AG09309 (cell line): ENCODE data around the gene DNAJC13.

Experiments
- DNase-seq: peaks from one replicate; pipeline ENCODE4 v3.0.0-alpha.2; 2010; ENCODE audit warnings: low read depth
- H3K4me3 ChIP-seq: 2 replicates; pipeline ENCODE4 v1.5.1; 2011; ENCODE audit warnings: mild to moderate bottlenecking, low read depth, low read length, moderate library complexity; ENCODE audit not compliant: control insufficient read depth
- TF ChIP-seq, protein P1 (sequence below): IDR thresholded peaks from 2 replicates; pipeline ENCODE4 v1.5.1; 2011; ENCODE audit warnings: mild to moderate bottlenecking, low read depth, low read length, inconsistent platforms; ENCODE audit not compliant: insufficient read depth, control insufficient read depth; ENCODE audit errors: missing control alignments

DNAJC13 gene

DNA sequence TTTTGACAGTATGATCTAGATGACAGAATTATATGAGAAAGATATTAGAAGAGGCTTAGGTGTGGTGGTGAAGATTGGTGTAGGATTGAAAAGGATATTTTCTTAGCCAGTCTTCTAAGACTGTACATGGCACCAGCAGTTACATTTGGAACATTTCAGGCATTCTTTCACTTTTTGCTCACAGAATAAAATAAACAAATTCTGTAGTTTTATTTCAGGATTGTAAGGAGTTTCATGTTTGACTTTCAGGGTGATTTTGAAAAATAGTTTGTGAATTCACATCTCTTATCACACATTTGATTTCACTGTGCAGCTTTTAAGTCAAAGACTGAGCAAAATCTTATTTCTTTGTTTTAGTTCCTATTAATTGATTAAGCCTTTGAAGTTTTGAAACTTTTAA is 27.1 kb downstream of the DNAJC13 start:
- TF ChIP-seq, protein P1, sequence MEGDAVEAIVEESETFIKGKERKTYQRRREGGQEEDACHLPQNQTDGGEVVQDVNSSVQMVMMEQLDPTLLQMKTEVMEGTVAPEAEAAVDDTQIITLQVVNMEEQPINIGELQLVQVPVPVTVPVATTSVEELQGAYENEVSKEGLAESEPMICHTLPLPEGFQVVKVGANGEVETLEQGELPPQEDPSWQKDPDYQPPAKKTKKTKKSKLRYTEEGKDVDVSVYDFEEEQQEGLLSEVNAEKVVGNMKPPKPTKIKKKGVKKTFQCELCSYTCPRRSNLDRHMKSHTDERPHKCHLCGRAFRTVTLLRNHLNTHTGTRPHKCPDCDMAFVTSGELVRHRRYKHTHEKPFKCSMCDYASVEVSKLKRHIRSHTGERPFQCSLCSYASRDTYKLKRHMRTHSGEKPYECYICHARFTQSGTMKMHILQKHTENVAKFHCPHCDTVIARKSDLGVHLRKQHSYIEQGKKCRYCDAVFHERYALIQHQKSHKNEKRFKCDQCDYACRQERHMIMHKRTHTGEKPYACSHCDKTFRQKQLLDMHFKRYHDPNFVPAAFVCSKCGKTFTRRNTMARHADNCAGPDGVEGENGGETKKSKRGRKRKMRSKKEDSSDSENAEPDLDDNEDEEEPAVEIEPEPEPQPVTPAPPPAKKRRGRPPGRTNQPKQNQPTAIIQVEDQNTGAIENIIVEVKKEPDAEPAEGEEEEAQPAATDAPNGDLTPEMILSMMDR, result no peak
- no peak for DNase-seq
- no peak overlapping the region for H3K4me3 ChIP-seq

DNA sequence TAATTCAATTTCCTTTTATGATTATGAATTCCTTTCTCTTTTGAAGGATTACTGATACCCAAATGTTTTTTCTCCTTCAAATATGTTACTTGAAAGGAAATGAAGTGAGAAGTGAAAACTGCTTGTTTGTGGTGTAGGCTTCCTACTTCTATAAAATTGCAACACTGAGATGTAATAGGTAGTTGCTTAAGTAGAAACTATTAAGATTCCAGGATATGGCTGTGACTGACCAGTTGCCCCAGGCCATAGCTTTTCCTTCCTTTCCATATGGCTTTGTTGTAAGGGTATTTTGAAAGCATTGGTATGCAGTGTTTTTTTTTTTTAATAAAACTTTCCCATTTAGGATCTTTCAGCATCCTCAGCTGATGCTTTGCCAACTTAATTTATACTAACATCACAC is 28.5 kb downstream of the DNAJC13 start:
- peak; percentile 79 for DNase-seq
- TF ChIP-seq, protein P1, result no peak
- no peak overlapping the region for H3K4me3 ChIP-seq

DNA sequence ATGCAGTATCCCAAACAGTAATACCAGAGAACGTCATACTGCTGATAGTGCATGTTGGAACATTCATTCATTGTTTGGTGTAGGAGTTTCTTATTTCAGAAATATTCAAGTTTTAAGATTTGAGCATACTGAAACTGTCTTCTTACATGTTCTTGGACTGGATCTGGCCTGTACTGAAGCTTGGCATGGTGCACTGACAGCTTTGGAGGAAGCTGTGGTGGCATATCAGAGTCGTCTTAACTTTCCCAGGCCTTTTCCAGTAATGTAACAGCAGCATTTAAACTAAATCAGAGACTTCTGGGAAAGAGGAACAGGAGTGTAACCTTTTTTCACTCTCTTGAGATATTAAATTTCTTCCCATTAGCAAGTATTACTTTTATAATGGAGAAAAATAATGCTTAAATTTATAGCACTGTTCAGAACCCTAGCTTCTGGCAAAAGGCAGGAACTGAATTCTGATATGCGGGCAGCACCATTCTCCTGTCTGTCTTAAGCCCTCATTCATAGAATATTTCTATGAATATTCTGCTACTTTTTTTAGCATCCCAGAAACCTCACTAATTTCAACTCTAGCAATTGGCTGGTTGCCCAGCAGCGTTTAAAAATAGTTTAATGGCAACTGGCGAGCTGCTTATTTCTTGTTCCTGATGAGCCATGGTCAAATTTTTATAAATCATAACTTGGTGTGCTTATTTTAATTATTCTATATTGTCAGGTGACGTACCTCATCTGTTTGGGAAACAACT is 31.1 kb downstream of the DNAJC13 start:
- DNase-seq, result no peak
- TF ChIP-seq, protein P1, result no peak
- no peak overlapping the region for H3K4me3 ChIP-seq

DNA sequence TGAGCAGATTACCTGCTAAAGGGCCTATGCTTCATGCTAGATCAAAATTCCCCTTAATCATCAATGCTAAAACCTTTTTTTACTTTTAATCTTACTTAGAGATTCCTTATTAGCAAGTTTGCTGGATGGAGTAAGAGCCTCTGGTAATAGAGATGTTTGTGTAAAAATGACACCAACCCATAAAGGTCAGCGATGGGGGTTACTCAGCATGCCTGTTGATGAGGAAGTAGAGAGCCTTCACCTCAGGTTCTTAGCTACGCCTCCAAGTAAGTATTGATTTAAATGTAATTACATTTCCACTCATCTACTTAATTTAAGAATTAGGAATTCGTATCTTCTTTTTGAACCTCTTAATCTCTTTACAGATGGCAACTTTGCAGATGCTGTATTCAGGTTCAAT is 38.8 kb downstream of the DNAJC13 start:
- TF ChIP-seq, protein P1, result no peak
- no peak overlapping the region for H3K4me3 ChIP-seq
- no peak for DNase-seq

DNA sequence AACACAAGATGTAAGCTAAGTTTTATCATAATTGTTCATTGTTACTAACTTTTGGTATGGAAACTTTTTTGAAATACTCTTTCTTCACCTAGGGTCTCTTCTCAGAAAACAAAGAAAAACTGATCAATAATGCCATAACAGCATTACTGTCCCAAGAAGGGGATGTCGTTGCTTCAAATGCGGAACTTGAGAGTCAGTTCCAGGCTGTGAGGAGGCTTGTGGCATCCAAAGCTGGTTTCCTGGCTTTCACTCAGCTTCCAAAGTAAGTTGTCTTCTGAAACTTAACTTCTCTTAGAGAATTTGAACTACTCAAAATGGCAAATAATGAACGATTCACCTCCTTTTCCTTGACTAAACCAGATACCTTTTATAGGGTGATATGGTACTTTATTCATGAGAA is 39.3 kb downstream of the DNAJC13 start:
- TF ChIP-seq, protein P1, result no peak
- DNase-seq, result no peak
- no peak overlapping the region for H3K4me3 ChIP-seq

DNA sequence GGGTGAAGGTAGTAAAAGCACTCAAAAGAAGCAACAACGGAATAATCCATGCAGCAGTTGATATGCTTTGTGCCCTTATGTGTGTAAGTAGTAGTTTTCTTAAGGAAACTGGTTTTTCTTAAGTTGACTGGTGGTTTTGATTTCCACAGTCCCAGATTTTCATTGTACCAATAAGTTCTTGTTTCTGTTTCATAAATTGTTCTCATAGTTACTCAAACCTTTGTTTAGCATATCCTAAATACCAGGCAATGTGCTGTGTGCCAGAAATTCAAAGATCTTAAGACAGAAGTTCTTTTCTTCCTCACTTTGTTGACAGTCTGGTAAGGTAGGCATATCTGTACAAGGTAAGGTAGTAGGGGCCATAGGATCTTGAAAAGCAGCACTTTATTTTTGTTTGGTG is 40.0 kb downstream of the DNAJC13 start:
- H3K4me3 ChIP-seq, result no peak overlapping the region
- TF ChIP-seq, protein P1, result no peak
- no peak for DNase-seq
